Endothelial cell of umbilical vein (primary cell): ENCODE measurements around the gene HOXD4.

ENCODE experiments used
- EZH2 ChIP-seq: IDR thresholded peaks from 2 replicates; pipeline ENCODE4 v1.6.1; 2012; ENCODE audit warnings: borderline replicate concordance, low read depth, mild to moderate bottlenecking, moderate library complexity, low read length, inconsistent platforms; ENCODE audit not compliant: severe bottlenecking
- FOS ChIP-seq: IDR thresholded peaks from 2 replicates; pipeline ENCODE4 v1.6.1; 2011; ENCODE audit warnings: mild to moderate bottlenecking, low read length, moderate library complexity, borderline replicate concordance; ENCODE audit not compliant: insufficient read depth
- JUN ChIP-seq: IDR thresholded peaks from 2 replicates; pipeline ENCODE4 v1.6.1; 2011; ENCODE audit warnings: borderline replicate concordance, low read depth; ENCODE audit not compliant: insufficient read length, insufficient read depth
- POLR2A ChIP-seq: IDR thresholded peaks from 2 replicates; pipeline ENCODE4 v1.6.1; 2012; ENCODE audit warnings: low read depth, mild to moderate bottlenecking, control low read depth, low read length
- POLR2AphosphoS5 ChIP-seq: IDR thresholded peaks from 2 replicates; pipeline ENCODE4 v1.6.1; 2012; ENCODE audit warnings: low read depth, mild to moderate bottlenecking, control low read depth, low read length, moderate library complexity; ENCODE audit not compliant: insufficient read depth
- TF ChIP-seq, protein P1 (sequence below), 2 donors: IDR thresholded peaks; 1 replicate in 1 of 2; 2 replicates in 1 of 2; pipeline ENCODE4 v1.5.1; 2011; ENCODE audit warnings: low read length in 2 of 2, mild to moderate bottlenecking in 2 of 2, moderate library complexity in 2 of 2, control low read depth in 1 of 2, inconsistent platforms in 1 of 2, low read depth in 1 of 2; ENCODE audit not compliant: insufficient read depth in 1 of 2; ENCODE audit errors: extremely low read depth in 1 of 2
- TF ChIP-seq, protein P2 (sequence below): IDR thresholded peaks from 2 replicates; pipeline ENCODE4 v1.6.1; 2011; ENCODE audit not compliant: insufficient read depth, insufficient read length

DNA sequence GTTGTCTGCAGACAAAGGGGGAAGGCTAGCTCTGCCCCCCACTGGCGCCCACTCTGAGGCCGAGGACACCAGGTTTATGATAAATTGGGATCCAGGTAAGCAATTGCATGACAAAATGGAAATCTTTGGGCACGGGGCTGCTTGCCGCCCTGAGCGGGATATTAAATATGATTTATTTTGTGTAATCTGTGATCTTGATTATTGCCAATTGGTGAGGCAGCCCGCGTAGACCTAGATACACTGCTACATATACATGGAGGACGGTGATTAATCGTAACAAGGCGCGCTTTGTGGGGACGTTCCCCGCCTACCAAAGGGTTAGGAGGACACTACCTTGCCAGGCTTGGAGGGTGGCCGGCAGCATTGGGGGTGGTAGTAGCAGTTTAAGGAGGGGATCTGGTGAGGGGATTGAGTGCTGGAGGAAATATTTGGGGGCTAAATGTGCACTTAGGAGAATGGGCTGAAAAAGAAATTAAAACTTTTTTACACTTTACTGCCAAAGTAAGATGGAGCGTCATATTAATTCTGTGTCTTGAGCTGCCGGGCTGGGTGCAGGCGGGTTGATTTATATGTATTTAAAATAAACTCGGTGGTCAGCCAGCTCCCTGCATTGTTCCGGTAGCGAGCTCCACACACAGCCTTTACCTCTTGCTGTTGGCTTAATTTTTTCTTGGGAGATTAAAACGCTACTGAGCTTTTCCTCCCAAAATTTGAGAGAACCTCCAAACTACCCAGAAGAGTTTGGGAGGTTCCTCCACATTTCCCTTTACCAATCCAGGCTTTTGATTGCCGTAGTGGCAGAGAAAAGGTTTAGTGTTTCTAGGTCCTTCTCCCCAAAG, 9.9 kb downstream of the HOXD4 start:
- no peak for TF ChIP-seq EZH2
- no peak for TF ChIP-seq POLR2AphosphoS5
- no peak for TF ChIP-seq POLR2A
- TF ChIP-seq, protein P1, sequence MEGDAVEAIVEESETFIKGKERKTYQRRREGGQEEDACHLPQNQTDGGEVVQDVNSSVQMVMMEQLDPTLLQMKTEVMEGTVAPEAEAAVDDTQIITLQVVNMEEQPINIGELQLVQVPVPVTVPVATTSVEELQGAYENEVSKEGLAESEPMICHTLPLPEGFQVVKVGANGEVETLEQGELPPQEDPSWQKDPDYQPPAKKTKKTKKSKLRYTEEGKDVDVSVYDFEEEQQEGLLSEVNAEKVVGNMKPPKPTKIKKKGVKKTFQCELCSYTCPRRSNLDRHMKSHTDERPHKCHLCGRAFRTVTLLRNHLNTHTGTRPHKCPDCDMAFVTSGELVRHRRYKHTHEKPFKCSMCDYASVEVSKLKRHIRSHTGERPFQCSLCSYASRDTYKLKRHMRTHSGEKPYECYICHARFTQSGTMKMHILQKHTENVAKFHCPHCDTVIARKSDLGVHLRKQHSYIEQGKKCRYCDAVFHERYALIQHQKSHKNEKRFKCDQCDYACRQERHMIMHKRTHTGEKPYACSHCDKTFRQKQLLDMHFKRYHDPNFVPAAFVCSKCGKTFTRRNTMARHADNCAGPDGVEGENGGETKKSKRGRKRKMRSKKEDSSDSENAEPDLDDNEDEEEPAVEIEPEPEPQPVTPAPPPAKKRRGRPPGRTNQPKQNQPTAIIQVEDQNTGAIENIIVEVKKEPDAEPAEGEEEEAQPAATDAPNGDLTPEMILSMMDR (IDR thresholded peaks at IDR 0.05; ENCODE audit: extremely low read depth in 1 of 2, insufficient read depth in 1 of 2, low read depth in 1 of 2, low read length in 2 of 2), result no peak
- no peak for TF ChIP-seq JUN
- TF ChIP-seq, protein P2, sequence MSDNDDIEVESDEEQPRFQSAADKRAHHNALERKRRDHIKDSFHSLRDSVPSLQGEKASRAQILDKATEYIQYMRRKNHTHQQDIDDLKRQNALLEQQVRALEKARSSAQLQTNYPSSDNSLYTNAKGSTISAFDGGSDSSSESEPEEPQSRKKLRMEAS, result no peak
- no peak for TF ChIP-seq FOS
